Activated CD4-positive, alpha-beta memory T cell treated with anti-CD3 and anti-CD28 coated beads, Interleukin-2, amount 10 ng/mL, durations not matched to agents 7 days and 5 days (primary cell): ENCODE results near the gene MAP4. TPM values are rescaled to one million over a fixed set of nuclear protein-coding genes. Genes with fewer than 3 reads are reported as not detected.
"Not testable (repeated sequence)": the region's sequence is repeated elsewhere in the genome, so short reads cannot be mapped to it uniquely, and the experiment has no call there.

Experiments
- CTCF ChIA-PET: fragments of 350-600 bp; sonication (Branson Sonifier 250); formaldehyde crosslinking; loops from one replicate; lab custom pipeline; 2021; ENCODE audit warnings: antibody characterized with exemption, inconsistent platforms; lab: Charles Lee
- POLR2A ChIA-PET: fragments of 350-600 bp; sonication (Branson Sonifier 250); formaldehyde crosslinking; loops from one replicate; lab custom pipeline; 2021; ENCODE audit warnings: antibody characterized with exemption; lab: Charles Lee
- DNase-seq: peaks from one replicate; pipeline ENCODE4 v3.0.0-alpha.2; 2020
- H3K27ac Mint-ChIP-seq: one replicate; pipeline ENCODE4 v1.8.0; 2021; ENCODE audit warnings: mild to moderate bottlenecking, mixed read lengths
- H3K27me3 Mint-ChIP-seq: one replicate; pipeline ENCODE4 v1.8.0; 2021; ENCODE audit warnings: mixed read lengths
- H3K36me3 Mint-ChIP-seq: one replicate; pipeline ENCODE4 v1.8.0; 2021; ENCODE audit warnings: low read depth, mixed read lengths
- H3K4me1 Mint-ChIP-seq: one replicate; pipeline ENCODE4 v1.8.0; 2021; ENCODE audit warnings: mixed read lengths
- H3K4me3 Mint-ChIP-seq: one replicate; pipeline ENCODE4 v1.8.0; 2021; ENCODE audit warnings: mild to moderate bottlenecking, mixed read lengths
- H3K9me3 Mint-ChIP-seq: one replicate; pipeline ENCODE4 v1.8.0; 2021; ENCODE audit warnings: mixed read lengths
- total RNA-seq, 2 experiments: library from RNA; stranded (reverse); gene quantifications; one replicate each; pipeline ENCODE4 v1.2.3, GENCODE V29; 2021

MAP4 gene
- total RNA-seq, 2 experiments from 2014 or later = 92.6 to 94.2 TPM

DNA sequence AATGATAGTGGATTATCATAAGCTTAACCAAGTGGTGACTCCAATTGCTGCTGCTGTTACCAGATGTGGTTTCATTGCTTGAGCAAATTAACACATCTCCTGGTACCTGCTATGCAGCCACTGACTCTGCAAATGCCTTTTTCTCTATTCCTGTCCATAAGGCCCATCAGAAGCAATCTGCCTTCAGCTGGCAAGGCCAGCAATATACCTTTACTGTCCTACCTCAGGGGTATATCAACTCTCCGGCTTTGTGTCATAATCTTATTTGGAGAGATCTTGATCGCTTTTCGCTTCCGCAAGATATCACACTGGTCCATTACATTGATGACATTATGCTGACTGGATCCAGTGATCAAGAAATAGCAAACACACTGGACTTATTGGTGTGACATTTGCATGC, 9.4 kb downstream of the MAP4 start:
- POLR2A ChIA-PET, DNase-seq, H3K27ac Mint-ChIP-seq, H3K36me3 Mint-ChIP-seq, CTCF ChIA-PET, H3K27me3 Mint-ChIP-seq, H3K9me3 Mint-ChIP-seq, H3K4me3 Mint-ChIP-seq, H3K4me1 Mint-ChIP-seq: not testable (repeated sequence)

DNA sequence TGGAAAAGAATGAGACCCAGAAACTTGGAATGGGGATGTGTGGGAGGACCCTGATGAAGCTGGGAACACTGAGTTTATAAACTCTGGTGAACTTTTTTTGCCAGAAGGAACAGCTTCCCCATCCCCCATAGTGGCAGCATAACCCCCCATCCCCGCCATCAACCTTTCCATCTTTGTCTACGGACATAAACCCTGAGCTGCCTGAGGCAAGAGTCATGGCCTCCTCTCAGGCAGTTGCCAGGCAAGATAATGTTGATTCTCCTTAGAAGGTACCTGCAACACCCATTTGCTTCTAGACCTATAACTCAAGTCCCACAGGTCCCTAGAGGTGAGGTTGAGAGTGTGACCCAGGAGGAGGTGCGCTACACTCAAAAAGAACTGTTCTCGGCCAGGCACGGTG, 11.5 kb downstream of the MAP4 start:
- no peaks in the 10 kb centered on the region for H3K4me1 Mint-ChIP-seq
- no peak for DNase-seq
- H3K4me3 Mint-ChIP-seq = no peak overlapping the region
- ChIA-PET CTCF (interaction anchor here (0.6 to 1.5 kb wide), 2 partner anchors 120 to 147 kb away, joined by 3 read pairs; no protein-coding TSS in a partner anchor), POLR2A (no interaction called here)
- no peak overlapping the region for H3K27ac Mint-ChIP-seq
- H3K9me3 Mint-ChIP-seq = no peaks in the 10 kb centered on the region
- H3K36me3 Mint-ChIP-seq = peaks cover under 1% of the 10 kb centered on the region
- H3K27me3 Mint-ChIP-seq = no peaks in the 10 kb centered on the region

DNA sequence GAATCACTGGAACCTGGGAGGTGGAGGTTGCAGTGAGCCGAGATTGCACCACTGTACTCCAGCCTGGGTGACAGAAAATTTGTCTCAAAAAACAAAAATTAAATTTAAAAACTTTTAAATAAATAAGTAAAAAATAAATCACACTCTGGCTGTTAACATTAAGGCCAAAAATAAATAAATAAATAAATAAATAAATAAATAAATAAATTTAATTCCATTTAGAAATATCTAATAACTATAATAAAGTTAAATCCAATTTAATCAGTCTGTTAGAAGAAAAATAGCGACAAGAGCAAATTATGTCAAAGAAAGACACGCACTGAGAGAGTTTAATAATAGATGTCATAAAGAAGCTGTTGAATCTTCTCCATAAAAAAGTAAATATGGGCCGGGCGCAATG, 13.4 kb downstream of the MAP4 start:
- no peaks in the 10 kb centered on the region for H3K27me3 Mint-ChIP-seq
- ChIA-PET POLR2A (no interaction called here), CTCF (interaction anchor here (1.0 to 1.1 kb wide), 2 partner anchors 13 to 149 kb away, joined by 3 to 9 read pairs; no protein-coding TSS in a partner anchor)
- H3K9me3 Mint-ChIP-seq = no peaks in the 10 kb centered on the region
- no peaks in the 10 kb centered on the region for H3K36me3 Mint-ChIP-seq
- DNase-seq = no peak
- H3K27ac Mint-ChIP-seq = no peak overlapping the region
- H3K4me1 Mint-ChIP-seq = no peaks in the 10 kb centered on the region
- H3K4me3 Mint-ChIP-seq = no peak overlapping the region

DNA sequence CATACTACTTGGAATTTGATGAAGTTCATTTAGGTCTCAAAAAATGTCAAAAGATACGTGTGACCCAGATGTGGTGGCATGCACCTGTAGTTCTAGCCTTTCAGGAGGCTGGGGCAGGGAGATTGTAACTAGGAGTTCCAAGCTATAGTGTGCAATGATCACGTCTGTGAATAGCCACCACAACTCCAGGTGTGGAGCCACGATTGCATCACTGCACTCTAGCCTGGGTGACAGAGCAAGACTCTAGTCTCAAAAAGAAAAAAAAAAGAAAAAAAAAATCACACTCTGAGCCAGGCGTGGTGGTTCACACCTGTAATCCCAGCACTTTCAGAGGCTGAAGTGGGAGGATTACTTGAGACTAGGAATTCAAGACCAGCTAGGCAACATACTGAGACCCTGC, 14.2 kb downstream of the MAP4 start:
- DNase-seq = no peak
- CTCF ChIA-PET = interaction anchor here (1.0 to 1.1 kb wide), 2 partner anchors 12 to 149 kb away, joined by 3 to 9 read pairs; no protein-coding TSS in a partner anchor
- H3K4me3 Mint-ChIP-seq = no peak overlapping the region
- no peaks in the 10 kb centered on the region for H3K27me3 Mint-ChIP-seq
- H3K27ac Mint-ChIP-seq = no peak overlapping the region
- H3K4me1 Mint-ChIP-seq = no peaks in the 10 kb centered on the region
- H3K9me3 Mint-ChIP-seq = no peaks in the 10 kb centered on the region
- H3K36me3 Mint-ChIP-seq = no peaks in the 10 kb centered on the region
- POLR2A ChIA-PET = no interaction called here

DNA sequence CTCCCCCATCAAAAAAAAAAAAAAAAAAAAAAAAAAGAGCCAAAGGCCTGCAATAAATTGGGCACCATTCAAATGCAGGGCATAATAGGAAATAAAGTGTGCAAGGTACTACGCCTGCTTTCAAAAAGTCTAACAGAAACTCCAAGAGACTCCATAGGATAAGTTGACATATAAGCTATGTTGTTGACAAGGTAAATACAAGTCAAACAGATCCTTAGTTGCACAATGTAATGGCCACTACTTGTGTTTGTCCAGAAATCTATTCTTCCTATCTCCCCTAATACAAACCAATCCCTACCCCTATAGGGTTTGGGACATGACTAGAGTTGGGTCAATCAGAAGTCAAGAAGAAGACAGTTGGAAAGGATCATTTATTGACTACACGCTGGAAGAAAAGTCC, 16.0 kb downstream of the MAP4 start:
- no peaks in the 10 kb centered on the region for H3K9me3 Mint-ChIP-seq
- peaks cover 8% of the 10 kb centered on the region for H3K4me1 Mint-ChIP-seq
- CTCF ChIA-PET = interaction anchor here (0.7 kb wide), 1 partner anchor 847 kb away, joined by 3 read pairs; no protein-coding TSS in a partner anchor
- H3K27me3 Mint-ChIP-seq = no peaks in the 10 kb centered on the region
- peaks cover 15% of the 10 kb centered on the region for H3K36me3 Mint-ChIP-seq
- POLR2A ChIA-PET = no interaction called here
- DNase-seq = no peak
- H3K4me3 Mint-ChIP-seq = no peak overlapping the region
- no peak overlapping the region for H3K27ac Mint-ChIP-seq

DNA sequence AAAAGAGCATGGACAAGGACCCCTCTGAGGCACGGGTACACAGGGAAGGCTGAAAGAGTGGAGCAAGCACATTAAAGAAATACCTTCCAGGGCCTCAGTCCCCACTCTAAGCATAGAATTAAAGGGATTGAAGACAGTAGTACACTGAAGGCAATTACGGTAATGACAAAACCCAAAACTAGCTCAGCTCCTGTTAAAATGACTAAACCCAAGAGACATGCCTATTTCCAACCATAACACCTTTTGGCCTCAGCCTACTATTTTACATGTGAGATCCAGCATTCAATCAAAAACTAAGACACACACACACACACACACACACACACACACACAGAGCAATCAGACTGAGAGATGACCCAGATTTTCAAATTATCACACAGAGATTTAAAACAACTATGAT, 19.8 kb downstream of the MAP4 start:
- no peaks in the 10 kb centered on the region for H3K9me3 Mint-ChIP-seq
- H3K36me3 Mint-ChIP-seq = peaks cover 20% of the 10 kb centered on the region
- CTCF ChIA-PET = interaction anchor here (1.0 to 1.2 kb wide), 3 partner anchors 154 to 173 kb away, joined by 3 read pairs; no protein-coding TSS in a partner anchor
- H3K4me1 Mint-ChIP-seq = peaks cover 12% of the 10 kb centered on the region
- no peak overlapping the region for H3K27ac Mint-ChIP-seq
- POLR2A ChIA-PET = no interaction called here
- H3K4me3 Mint-ChIP-seq = no peak overlapping the region
- no peak for DNase-seq
- no peaks in the 10 kb centered on the region for H3K27me3 Mint-ChIP-seq

DNA sequence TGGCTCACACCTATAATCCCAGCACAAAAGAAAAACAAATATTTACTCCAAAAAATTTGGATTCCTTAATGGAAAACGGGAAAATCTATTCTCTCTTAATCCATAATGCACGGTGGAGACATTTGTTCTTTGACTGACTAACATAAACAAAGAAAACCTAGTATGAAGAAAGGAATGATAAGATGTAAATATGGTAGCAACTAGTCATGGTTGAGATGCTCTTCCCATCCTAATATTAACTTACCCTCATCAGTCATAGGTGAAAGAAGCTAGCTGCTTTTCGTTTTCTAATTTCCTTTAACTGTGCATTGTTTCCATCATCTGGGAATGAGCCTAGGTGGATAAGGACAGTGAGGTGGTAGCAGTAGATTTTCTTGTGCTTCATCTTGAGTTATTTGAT, 22.0 kb downstream of the MAP4 start:
- H3K36me3 Mint-ChIP-seq = peaks cover 20% of the 10 kb centered on the region
- no peak overlapping the region for H3K27ac Mint-ChIP-seq
- H3K4me3 Mint-ChIP-seq = no peak overlapping the region
- DNase-seq = no peak
- POLR2A ChIA-PET = no interaction called here
- no peaks in the 10 kb centered on the region for H3K27me3 Mint-ChIP-seq
- no peaks in the 10 kb centered on the region for H3K9me3 Mint-ChIP-seq
- CTCF ChIA-PET = no interaction called here
- peaks cover 15% of the 10 kb centered on the region for H3K4me1 Mint-ChIP-seq

DNA sequence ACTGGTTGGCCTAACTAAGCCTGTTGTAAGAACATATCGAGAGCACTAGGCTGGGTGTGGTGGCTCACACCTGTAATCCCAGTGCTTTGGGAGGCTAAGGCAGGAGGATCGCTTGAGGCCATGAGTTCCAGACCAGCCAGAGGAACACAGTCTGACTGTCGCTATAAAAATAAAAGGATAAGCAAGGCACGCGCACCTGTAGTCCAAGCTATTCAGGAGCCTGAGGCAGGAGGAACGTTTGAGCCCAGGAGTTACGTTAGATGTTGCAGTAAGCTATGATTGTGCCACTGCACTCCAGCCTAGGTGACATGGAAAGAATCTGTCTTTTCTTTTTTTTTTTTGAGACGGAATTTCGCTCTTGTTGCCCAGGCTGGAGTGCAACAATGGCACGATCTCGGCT, 24.9 kb downstream of the MAP4 start:
- POLR2A ChIA-PET = no interaction called here
- DNase-seq = no peak
- H3K36me3 Mint-ChIP-seq = peaks cover 17% of the 10 kb centered on the region
- CTCF ChIA-PET = interaction anchor here (0.7 to 2.2 kb wide), 4 partner anchors 10 to 167 kb away, joined by 3 to 8 read pairs (median 5); no protein-coding TSS in a partner anchor
- H3K9me3 Mint-ChIP-seq = no peaks in the 10 kb centered on the region
- no peaks in the 10 kb centered on the region for H3K27me3 Mint-ChIP-seq
- H3K4me3 Mint-ChIP-seq = no peak overlapping the region
- peaks cover 13% of the 10 kb centered on the region for H3K4me1 Mint-ChIP-seq
- H3K27ac Mint-ChIP-seq = no peak overlapping the region

DNA sequence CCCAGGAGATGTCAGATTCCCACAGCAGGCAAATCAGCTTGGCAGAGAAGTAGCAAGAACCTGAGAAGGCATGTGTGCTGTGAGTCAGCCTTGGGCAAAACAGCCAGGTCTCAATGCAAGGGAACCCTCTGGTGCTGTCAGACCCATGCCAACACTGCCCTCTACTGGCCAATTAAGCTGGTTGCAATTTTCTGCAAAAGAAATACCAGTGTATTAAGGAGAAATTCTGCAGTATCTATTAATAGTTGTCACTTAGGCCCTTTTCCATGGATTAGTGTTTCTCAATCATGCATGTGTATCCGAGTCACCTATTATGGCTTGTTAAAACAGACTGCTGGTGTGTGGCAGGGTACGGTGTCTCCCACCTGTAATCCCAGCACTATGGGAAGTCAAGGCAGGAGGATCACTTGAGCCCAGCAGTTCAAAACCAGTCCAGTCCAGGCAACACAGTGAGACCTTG, 26.2 kb downstream of the MAP4 start:
- POLR2A ChIA-PET = interaction anchor here (1.1 kb wide), 1 partner anchor 165 kb away, joined by 3 read pairs; no protein-coding TSS in a partner anchor
- H3K27me3 Mint-ChIP-seq = no peaks in the 10 kb centered on the region
- no peak overlapping the region for H3K4me3 Mint-ChIP-seq
- DNase-seq = peak; percentile 75
- H3K9me3 Mint-ChIP-seq = no peaks in the 10 kb centered on the region
- no peak overlapping the region for H3K27ac Mint-ChIP-seq
- CTCF ChIA-PET = interaction anchor here (0.6 to 2.2 kb wide), 32 partner anchors 9 to 943 kb away, joined by 3 to 39 read pairs (median 4); no protein-coding TSS in a partner anchor
- peaks cover 7% of the 10 kb centered on the region for H3K36me3 Mint-ChIP-seq
- peaks cover 10% of the 10 kb centered on the region for H3K4me1 Mint-ChIP-seq

DNA sequence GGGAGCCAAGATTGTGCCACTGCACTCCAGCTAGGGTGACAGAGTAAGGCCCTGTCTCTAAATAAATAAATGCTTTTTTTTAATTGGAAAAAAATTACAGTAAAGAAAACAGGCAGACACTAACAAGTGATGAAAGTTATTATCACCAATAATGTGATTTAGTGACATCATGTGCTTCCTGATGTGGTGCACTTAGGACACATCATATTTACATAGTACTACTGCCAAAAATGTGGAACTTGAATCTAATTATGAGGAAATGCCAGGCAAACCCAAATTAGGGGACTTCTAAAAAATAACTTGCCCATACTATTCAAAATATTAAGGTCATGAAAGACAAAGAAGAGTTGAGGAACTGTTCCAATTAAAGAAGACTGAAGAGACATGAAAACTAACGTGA, 30.8 kb downstream of the MAP4 start:
- no peak for DNase-seq
- H3K27ac Mint-ChIP-seq = no peak overlapping the region
- POLR2A ChIA-PET = no interaction called here
- peaks cover 2% of the 10 kb centered on the region for H3K36me3 Mint-ChIP-seq
- no peaks in the 10 kb centered on the region for H3K27me3 Mint-ChIP-seq
- H3K4me3 Mint-ChIP-seq = no peak overlapping the region
- H3K9me3 Mint-ChIP-seq = no peaks in the 10 kb centered on the region
- CTCF ChIA-PET = no interaction called here
- H3K4me1 Mint-ChIP-seq = peaks cover 6% of the 10 kb centered on the region

DNA sequence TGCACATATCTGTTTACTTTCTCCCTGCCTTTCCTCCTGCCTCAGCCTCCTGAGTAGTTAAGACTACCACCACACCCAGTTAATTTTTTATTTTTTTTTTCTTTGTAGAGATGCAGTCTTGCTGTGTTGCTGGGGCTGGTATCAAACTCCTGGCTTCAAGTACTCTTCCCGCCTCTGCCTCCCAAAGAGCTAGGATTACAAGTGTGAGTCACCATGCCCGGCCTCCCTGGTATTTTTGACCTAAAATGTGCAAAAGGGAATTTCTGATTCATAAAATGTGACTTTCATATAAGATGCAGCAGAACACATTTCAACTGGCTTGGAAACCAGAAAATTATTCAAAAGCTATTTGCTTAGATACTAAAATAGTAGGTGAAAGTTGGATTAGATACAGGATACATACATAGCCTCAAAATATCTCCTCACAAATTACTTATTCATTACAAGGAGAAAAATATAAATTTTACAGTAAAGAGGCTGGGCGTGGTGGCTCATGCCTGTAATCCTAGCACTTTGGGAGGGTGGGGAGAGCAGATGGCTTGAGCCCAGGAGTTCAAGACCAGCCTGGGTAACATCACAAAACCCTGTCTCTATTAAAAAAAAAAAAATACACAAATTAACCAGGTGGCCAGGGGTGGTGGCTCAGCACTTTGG, 32.0 kb downstream of the MAP4 start:
- Mint-ChIP-seq H3K27me3 (no peaks in the 10 kb centered on the region), H3K36me3 (peaks cover 2% of the 10 kb centered on the region), H3K27ac (no peak overlapping the region), H3K4me3 (no peak overlapping the region), H3K9me3 (no peaks in the 10 kb centered on the region), H3K4me1 (peaks cover 2% of the 10 kb centered on the region)
- POLR2A ChIA-PET = no interaction called here
- DNase-seq = no peak
- CTCF ChIA-PET = no interaction called here

DNA sequence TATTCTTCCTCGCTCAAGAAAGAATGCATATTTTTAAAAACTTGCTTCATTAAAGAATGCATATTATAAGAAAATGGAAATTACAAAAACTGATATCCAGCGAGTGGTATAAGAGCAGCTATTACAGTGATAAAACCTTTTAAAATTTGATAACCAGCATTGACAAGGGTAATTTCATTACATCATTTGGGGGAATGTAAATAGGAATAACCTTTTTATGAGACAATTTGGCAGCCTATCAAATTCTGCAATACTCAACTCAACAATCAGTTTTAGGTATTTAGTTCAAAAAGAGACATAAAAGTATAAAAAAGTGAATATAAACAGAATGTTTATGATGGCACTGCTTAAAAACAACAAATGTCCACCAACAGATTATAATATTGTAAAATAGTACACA, 35.4 kb downstream of the MAP4 start:
- no peak overlapping the region for H3K4me3 Mint-ChIP-seq
- no peak overlapping the region for H3K27ac Mint-ChIP-seq
- no peaks in the 10 kb centered on the region for H3K9me3 Mint-ChIP-seq
- no peaks in the 10 kb centered on the region for H3K27me3 Mint-ChIP-seq
- ChIA-PET POLR2A (no interaction called here), CTCF (interaction anchor here (1.0 to 2.0 kb wide), 6 partner anchors 9 to 213 kb away, joined by 3 to 6 read pairs (median 3); no protein-coding TSS in a partner anchor)
- no peak for DNase-seq
- no peaks in the 10 kb centered on the region for H3K36me3 Mint-ChIP-seq
- H3K4me1 Mint-ChIP-seq = no peaks in the 10 kb centered on the region

DNA sequence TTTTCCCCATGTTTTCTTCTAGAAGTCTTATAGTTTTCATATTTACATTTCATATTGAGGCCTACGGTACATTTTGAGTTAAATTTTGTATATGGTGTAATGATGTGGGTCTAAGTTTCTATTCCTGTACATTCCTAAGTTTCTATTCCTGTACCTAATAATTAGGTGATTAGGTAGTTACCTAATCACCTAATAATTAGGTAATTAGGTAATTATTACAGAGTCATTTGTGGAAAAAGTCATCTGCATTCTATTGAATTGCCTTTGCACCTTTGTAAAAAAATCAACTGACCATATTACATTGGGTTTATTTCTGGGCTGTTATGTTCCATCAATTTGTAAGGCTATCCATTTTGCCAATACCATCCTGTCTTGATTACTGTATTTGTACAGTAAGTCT, 37.1 kb downstream of the MAP4 start:
- Mint-ChIP-seq H3K27ac (no peak overlapping the region), H3K4me1 (peaks cover 4% of the 10 kb centered on the region), H3K36me3 (peaks cover 4% of the 10 kb centered on the region), H3K4me3 (no peak overlapping the region), H3K27me3 (no peaks in the 10 kb centered on the region), H3K9me3 (no peaks in the 10 kb centered on the region)
- no peak for DNase-seq
- ChIA-PET POLR2A (no interaction called here), CTCF (no interaction called here)
